Body of pancreas (tissue), 4 donors: ENCODE results near the gene GALNT17. TPM values are rescaled to one million over a fixed set of nuclear protein-coding genes. Genes with fewer than 3 reads are reported as not detected.

Source experiments
- ATAC-seq: fragments of 150-250 bp; one replicate; pipeline ENCODE4 v1.9.1; 2016
- DNase-seq, 4 donors: peaks; one replicate each; pipeline ENCODE4 v3.0.0-alpha.2; 2019
- H3K27ac ChIP-seq, 4 donors: fragments of 200-600 bp; sonication (generic); 1 replicate in 3 of 4; 2 replicates in 1 of 4; pipeline versions ENCODE4 v1.5.1 to v1.6.1; 2016 to 2019; ENCODE audit warnings: mild to moderate bottlenecking in 1 of 4, mixed read lengths in 1 of 4, moderate library complexity in 1 of 4
- H3K27me3 ChIP-seq, 2 donors: fragments of 200-600 bp; sonication (generic); one replicate each; pipeline ENCODE4 v1.6.0; 2016; ENCODE audit warnings: mild to moderate bottlenecking in 1 of 2
- H3K36me3 ChIP-seq, 2 donors: fragments of 200-600 bp; sonication (generic); replicated peaks in 1 of 2; 2 replicates each; pipeline ENCODE4 v1.5.1; 2016; ENCODE audit warnings: low read depth in 2 of 2; ENCODE audit not compliant: insufficient read depth in 1 of 2
- H3K4me1 ChIP-seq: fragments of 200-600 bp; sonication (generic); one replicate; pipeline ENCODE4 v1.6.0; 2016
- H3K4me3 ChIP-seq, 2 donors: fragments of 200-600 bp; sonication (generic); 1 replicate in 1 of 2; 2 replicates in 1 of 2; pipeline ENCODE4 v1.5.1; 2016 to 2019
- H3K9me3 ChIP-seq, 3 donors: fragments of 200-600 bp; sonication (generic); 1 replicate in 2 of 3; 2 replicates in 1 of 3; pipeline ENCODE4 v1.5.1; 2016
- CTCF ChIP-seq, 7 experiments: fragments of 450-650 bp in 4 of 7; fragments of 200-600 bp in 3 of 7; sonication (generic) in 3 of 7; IDR thresholded peaks; one replicate each; pipeline ENCODE4 v1.5.1; 2016 to 2019; ENCODE audit warnings: antibody characterized with exemption in 7 of 7
- POLR2A ChIP-seq, 3 donors: fragments of 450-650 bp; IDR thresholded peaks; one replicate each; pipeline ENCODE4 v1.6.1; 2016; ENCODE audit warnings: antibody characterized with exemption in 3 of 3, mild to moderate bottlenecking in 2 of 3
- WGBS, 2 donors: methylation state at CpG; one replicate each; pipeline ENCODE4 v1.1.5; 2017; 5-methylcytosine and 5-hydroxymethylcytosine counted together
- intact Hi-C: fragments of 100-400 bp; cut with DNase I; formaldehyde crosslinking; loops from one replicate; pipeline ENCODE4 v1.15.1; 2023
- total RNA-seq, 2 donors: library from RNA; depleted of rRNA; stranded (reverse); fragments of >200 nt; gene quantifications; one replicate each; pipeline ENCODE4 v1.1.0, GENCODE V29; 2016

Gene GALNT17
- total RNA-seq, 2 donors from 2014 or later = 6.5 to 27.4 TPM

- TF ChIP-seq POLR2A (IDR thresholded peaks at IDR 0.05) (no peak), CTCF (IDR thresholded peaks at IDR 0.05) (no peak)
- Histone ChIP-seq H3K27me3 (no peaks in the 10 kb centered on the region), H3K27ac (no peak overlapping the region), H3K36me3 (no peaks in the 10 kb centered on the region), H3K4me1 (no peaks in the 10 kb centered on the region), H3K4me3 (no peak overlapping the region), H3K9me3 (no peaks in the 10 kb centered on the region)
- intact Hi-C loops = no loop called here
- ATAC-seq (no peak), DNase-seq (no peak)
- 92 to 94% methylated on average over 3 of the region's 3 CpGs for WGBS, 2 donors
Observed at GRCh38 chr7:71705901-71706596, 574.1 kb downstream of the GALNT17 start.

DNA sequence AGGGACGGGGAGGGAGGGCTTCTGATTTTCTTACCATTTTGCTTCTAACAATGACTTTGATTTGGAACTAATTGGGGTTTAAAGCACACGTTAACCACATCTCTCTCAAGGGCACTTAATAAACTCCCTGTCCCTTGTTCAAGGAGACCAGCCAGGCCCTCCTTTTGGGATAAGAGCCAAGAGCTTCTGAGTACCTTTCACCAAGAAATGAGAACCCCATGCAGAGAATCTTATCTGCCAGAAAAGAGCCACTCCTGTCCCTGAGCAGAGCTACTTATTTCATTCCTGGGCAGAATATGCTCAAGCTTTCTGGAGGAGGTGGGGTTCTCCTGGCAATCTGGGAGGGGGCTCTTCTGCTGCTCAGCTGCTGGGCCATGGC, 574.6 kb downstream of the GALNT17 start:
- Histone ChIP-seq H3K36me3 (no peaks in the 10 kb centered on the region), H3K4me1 (no peaks in the 10 kb centered on the region), H3K27me3 (no peaks in the 10 kb centered on the region), H3K9me3 (no peaks in the 10 kb centered on the region), H3K4me3 (no peak overlapping the region), H3K27ac (no peak overlapping the region)
- WGBS, 2 donors = 37 to 43% methylated on average over 2 of the region's 2 CpGs
- ATAC-seq = no peak
- no peak for TF ChIP-seq CTCF (IDR thresholded peaks at IDR 0.05)
- TF ChIP-seq POLR2A (IDR thresholded peaks at IDR 0.05) = no peak
- intact Hi-C loops = no loop called here
- DNase-seq = no peak

DNA sequence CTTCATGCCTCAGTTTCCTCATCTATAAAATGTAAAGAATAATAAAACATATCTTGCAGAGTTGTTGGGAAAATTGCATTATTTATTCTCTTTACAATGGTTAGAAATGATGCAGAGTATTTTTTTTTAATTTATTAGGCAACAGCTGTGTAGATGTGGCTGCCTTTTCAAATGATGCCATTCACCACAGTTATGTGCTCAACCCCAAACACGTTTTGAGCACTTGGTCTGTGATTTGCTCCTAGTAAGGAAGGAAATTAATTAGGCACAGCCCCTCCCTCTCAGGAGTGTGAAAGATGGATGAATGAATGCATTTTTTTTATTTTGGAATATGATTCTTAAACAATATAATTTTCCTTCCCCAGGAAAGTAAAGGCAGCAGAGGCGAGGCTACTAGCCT, 575.1 kb downstream of the GALNT17 start:
- Histone ChIP-seq H3K27me3 (no peaks in the 10 kb centered on the region), H3K9me3 (no peaks in the 10 kb centered on the region), H3K4me1 (no peaks in the 10 kb centered on the region), H3K4me3 (no peak overlapping the region), H3K27ac (no peak overlapping the region), H3K36me3 (no peaks in the 10 kb centered on the region)
- intact Hi-C loops = no loop called here
- ATAC-seq (no peak), DNase-seq (no peak)
- 74 to 80% methylated on average over 2 of the region's 2 CpGs for WGBS, 2 donors
- TF ChIP-seq POLR2A (IDR thresholded peaks at IDR 0.05) = no peak
- no peak for TF ChIP-seq CTCF (IDR thresholded peaks at IDR 0.05)

DNA sequence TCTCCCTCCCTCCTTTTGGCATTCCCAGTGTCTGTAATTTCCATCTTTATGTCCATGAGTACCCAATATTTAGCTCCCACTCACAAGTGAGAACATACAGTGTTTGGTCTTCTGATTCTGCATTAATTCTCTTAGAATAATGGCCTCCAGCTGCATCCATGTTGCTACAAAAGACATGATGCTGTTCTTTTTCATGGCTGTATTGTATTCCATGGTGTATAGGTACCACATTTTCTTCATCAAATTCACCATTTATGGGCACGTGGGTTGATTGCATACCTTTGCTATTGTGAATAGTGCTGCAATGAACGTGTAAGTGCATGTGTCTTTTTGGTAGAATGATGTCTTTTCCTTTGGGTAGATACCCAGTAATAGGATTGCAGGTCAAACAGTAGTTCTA, 576.8 kb downstream of the GALNT17 start:
- H3K9me3 ChIP-seq = no peaks in the 10 kb centered on the region

More for the DNA sequence above, 576.8 kb downstream of the GALNT17 start:
- H3K36me3 ChIP-seq = no peaks in the 10 kb centered on the region
- 84 to 88% methylated on average over 2 of the region's 2 CpGs for WGBS, 2 donors
- no peak overlapping the region for H3K4me3 ChIP-seq
- H3K4me1 ChIP-seq = no peaks in the 10 kb centered on the region
- DNase-seq = no peak
- no peaks in the 10 kb centered on the region for H3K27me3 ChIP-seq
- intact Hi-C loops = no loop called here
- TF ChIP-seq POLR2A (IDR thresholded peaks at IDR 0.05) (no peak), CTCF (IDR thresholded peaks at IDR 0.05) (no peak)
- ATAC-seq = no peak
- no peak overlapping the region for H3K27ac ChIP-seq
